Testis (tissue), 2 donors: ENCODE data around the gene RASGRP3.

ENCODE experiments used
- POLR2A ChIP-seq: fragments of 450-650 bp; IDR thresholded peaks from one replicate; pipeline ENCODE4 v1.6.1; 2017; ENCODE audit warnings: antibody characterized with exemption, mild to moderate bottlenecking, moderate library complexity
- TF ChIP-seq, protein P1 (sequence below), 3 experiments: fragments of 450-650 bp in 2 of 3; fragments of 200-600 bp in 1 of 3; sonication (generic) in 1 of 3; IDR thresholded peaks; one replicate each; pipeline ENCODE4 v1.5.1; 2016 to 2019; ENCODE audit warnings: antibody characterized with exemption in 3 of 3, mild to moderate bottlenecking in 2 of 3, moderate library complexity in 1 of 3

DNA sequence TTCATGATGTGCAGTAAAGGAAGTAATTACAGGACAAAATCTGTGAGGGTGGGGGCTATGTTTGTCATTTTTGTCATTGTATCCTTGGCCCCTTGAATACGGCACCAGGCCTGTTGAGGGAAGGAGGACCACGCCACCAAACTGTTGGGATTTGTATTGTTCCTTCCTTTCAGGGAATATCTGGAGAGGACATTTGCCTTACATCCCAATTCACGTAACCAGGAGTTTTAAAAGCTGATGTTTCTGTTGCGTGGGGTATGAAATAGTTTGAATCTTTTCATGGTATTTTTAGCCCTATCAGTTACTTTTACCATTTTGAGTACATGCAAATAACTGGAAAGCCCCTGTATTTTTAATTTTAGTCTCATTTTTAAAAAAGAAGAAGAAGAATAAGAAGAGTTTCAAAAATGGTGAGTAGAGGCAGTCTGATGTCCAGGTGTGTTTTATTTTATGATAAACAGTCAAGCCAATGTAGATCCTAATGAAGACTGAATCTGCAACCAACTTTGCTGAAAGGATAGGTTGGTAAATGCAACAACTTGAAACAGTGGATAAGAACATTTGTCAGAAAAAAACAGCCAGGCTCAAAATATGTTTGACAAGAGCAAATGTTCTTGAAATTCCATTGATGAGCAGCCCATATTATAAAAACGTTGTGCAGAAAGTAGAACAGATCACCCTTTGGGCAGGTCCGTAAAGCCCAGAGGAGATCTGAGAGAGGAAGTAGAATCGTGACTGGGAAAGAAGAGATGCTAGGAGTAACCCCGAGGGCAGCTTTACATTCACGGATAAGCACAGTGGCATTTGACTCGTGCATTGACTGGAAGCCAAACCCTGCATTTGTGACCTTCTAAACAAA is 54.5 kb downstream of the RASGRP3 start:
- TF ChIP-seq POLR2A, result no peak
- TF ChIP-seq, protein P1, sequence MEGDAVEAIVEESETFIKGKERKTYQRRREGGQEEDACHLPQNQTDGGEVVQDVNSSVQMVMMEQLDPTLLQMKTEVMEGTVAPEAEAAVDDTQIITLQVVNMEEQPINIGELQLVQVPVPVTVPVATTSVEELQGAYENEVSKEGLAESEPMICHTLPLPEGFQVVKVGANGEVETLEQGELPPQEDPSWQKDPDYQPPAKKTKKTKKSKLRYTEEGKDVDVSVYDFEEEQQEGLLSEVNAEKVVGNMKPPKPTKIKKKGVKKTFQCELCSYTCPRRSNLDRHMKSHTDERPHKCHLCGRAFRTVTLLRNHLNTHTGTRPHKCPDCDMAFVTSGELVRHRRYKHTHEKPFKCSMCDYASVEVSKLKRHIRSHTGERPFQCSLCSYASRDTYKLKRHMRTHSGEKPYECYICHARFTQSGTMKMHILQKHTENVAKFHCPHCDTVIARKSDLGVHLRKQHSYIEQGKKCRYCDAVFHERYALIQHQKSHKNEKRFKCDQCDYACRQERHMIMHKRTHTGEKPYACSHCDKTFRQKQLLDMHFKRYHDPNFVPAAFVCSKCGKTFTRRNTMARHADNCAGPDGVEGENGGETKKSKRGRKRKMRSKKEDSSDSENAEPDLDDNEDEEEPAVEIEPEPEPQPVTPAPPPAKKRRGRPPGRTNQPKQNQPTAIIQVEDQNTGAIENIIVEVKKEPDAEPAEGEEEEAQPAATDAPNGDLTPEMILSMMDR (IDR thresholded peaks at IDR 0.05), result no peak
